ENCODE data around the gene COL5A1. TPM values are rescaled to one million over a fixed set of nuclear protein-coding genes. Genes with fewer than 3 reads are reported as not detected.

The COL5A1 gene
- total RNA-seq, 1 experiment from 2014 or later = 9.5 TPM

- Histone ChIP-seq H3K79me1 (ENCODE audit: insufficient read depth, low read depth, low read length, poor library complexity, severe bottlenecking) (no peaks in the 10 kb centered on the region), H3K79me2 (ENCODE audit: insufficient read depth, low read length) (no peaks in the 10 kb centered on the region), H3K56ac (ENCODE audit: insufficient read length, low read depth, low read length) (no peak overlapping the region), H3K4ac (ENCODE audit: low read depth, low read length) (no peak overlapping the region), H3K23me2 (ENCODE audit: insufficient read length, low read depth, low read length, poor library complexity, severe bottlenecking) (no peaks in the 10 kb centered on the region), H3K27ac (ENCODE audit: insufficient read length, low read depth, low read length) (no peak overlapping the region), H3K9me3 (ENCODE audit: control insufficient read depth, low read depth, low read length) (peaks cover 5% of the 10 kb centered on the region), H4K20me1 (ENCODE audit: control insufficient read depth, insufficient read depth, insufficient read length) (no peaks in the 10 kb centered on the region), H2BK12ac (ENCODE audit: insufficient read length, low read depth, low read length) (no peak overlapping the region), H3K4me1 (ENCODE audit: insufficient read depth, low read length) (no peaks in the 10 kb centered on the region), H4K8ac (replicated peaks; ENCODE audit: insufficient read length, low read depth, low read length) (no peak overlapping the region), H2BK20ac (ENCODE audit: low read depth, low read length, poor library complexity, severe bottlenecking) (no peak overlapping the region), H3K27me3 (ENCODE audit: insufficient read depth, low read length) (no peaks in the 10 kb centered on the region), H4K5ac (ENCODE audit: insufficient read length, low read depth, low read length) (no peak overlapping the region), H4K91ac (ENCODE audit: insufficient read length, low read depth, low read length) (no peak overlapping the region), H2BK120ac (ENCODE audit: low read depth, low read length, poor library complexity, severe bottlenecking) (no peak overlapping the region), H3K18ac (ENCODE audit: insufficient read length, low read depth, low read length) (no peak overlapping the region), H2BK15ac (ENCODE audit: low read depth, low read length) (no peak overlapping the region), H3K9ac (ENCODE audit: extremely low read depth, insufficient read length, low read length) (no peak overlapping the region), H3K23ac (ENCODE audit: insufficient read length, low read depth, low read length) (no peak overlapping the region), H2AK5ac (ENCODE audit: insufficient read length, low read length) (no peak overlapping the region), H3K14ac (ENCODE audit: insufficient read depth, low read length) (no peak overlapping the region), H2AFZ (ENCODE audit: low read length) (no peak overlapping the region), H3K4me2 (ENCODE audit: insufficient read depth, insufficient read length, low read length) (no peak overlapping the region), H2BK5ac (ENCODE audit: insufficient read length, low read length) (no peak overlapping the region), H3T11ph (ENCODE audit: low read length) (no peak overlapping the region)
- Mint-ChIP-seq H3K27ac (no peak overlapping the region), H3K27me3 (ENCODE audit: low read depth) (no peaks in the 10 kb centered on the region; the same call in 1 of the 2 replicates), H3K4me3 (no peak overlapping the region), H3K4me1 (no peaks in the 10 kb centered on the region), H3K36me3 (ENCODE audit: insufficient read depth in 1 of 3, low read depth in 3 of 3) (no peaks in the 10 kb centered on the region; a peak in 1 of 7 replicates), H3K9me3 (peaks cover 7 to 8% of the 10 kb centered on the region in 2 experiments; a peak in 3 of 5 replicates)
- TF ChIP-seq CTCF (conservative IDR thresholded peaks at IDR 0.05) = no peak
- 100% methylated on average over 1 of the region's 1 CpG for WGBS (ENCODE audit: extremely low coverage, insufficient read length, low lambda C conversion rate)
- no peak for DNase-seq
Observed at GRCh38 chr9:134846699-134847098, 205.1 kb downstream of the COL5A1 start.
